GM12801 (cell line): Measurements from ENCODE around the gene AMDHD1.

ENCODE experiments used
- CTCF ChIP-seq: IDR thresholded peaks from one replicate; pipeline ENCODE4 v1.5.1; 2011; ENCODE audit warnings: control low read depth; ENCODE audit not compliant: insufficient read length; ENCODE audit errors: extremely low read depth

Gene AMDHD1

GRCh38 chr12:95988506-95989275, 45.6 kb downstream of the AMDHD1 start:
- no peak for TF ChIP-seq CTCF

GRCh38 chr12:95989504-95990123, 46.5 kb downstream of the AMDHD1 start:
- TF ChIP-seq CTCF: no peak

GRCh38 chr12:95990136-95990535, 47.0 kb downstream of the AMDHD1 start:
- no peak for TF ChIP-seq CTCF

GRCh38 chr12:95993907-95994306, 50.8 kb downstream of the AMDHD1 start:
- TF ChIP-seq CTCF: no peak

GRCh38 chr12:95994476-95994875, 51.3 kb downstream of the AMDHD1 start:
- no peak for TF ChIP-seq CTCF

GRCh38 chr12:95995238-95996031, 52.3 kb downstream of the AMDHD1 start:
- TF ChIP-seq CTCF: no peak

- no peak for TF ChIP-seq CTCF
Observed at GRCh38 chr12:95996034-95996658, 53.0 kb downstream of the AMDHD1 start, which contains the start of gene HAL. TSS of gene HAL (minus strand) at chr12:95996344. CDS start at chr12:95995910, 434 bp downstream.
